Colonic mucosa (tissue), 4 donors: ENCODE measurements around the gene ZNF214. TPM values are rescaled to one million over a fixed set of nuclear protein-coding genes. Genes with fewer than 3 reads are reported as not detected.

Experiments
- DNase-seq: peaks from one replicate; pipeline ENCODE4 v3.0.0-alpha.2; 2020
- H3K27ac ChIP-seq: fragments of 200-600 bp; one replicate; pipeline ENCODE4 v1.8.0; 2021
- H3K27me3 ChIP-seq: fragments of 200-600 bp; one replicate; pipeline ENCODE4 v1.8.0; 2021
- H3K36me3 ChIP-seq: fragments of 200-600 bp; one replicate; pipeline ENCODE4 v1.8.0; 2021
- H3K4me1 ChIP-seq: fragments of 200-600 bp; one replicate; pipeline ENCODE4 v1.8.0; 2021; ENCODE audit warnings: mild to moderate bottlenecking
- H3K4me3 ChIP-seq: fragments of 200-600 bp; one replicate; pipeline ENCODE4 v1.8.0; 2021
- H3K9ac ChIP-seq, 2 donors: one replicate each; pipeline ENCODE4 v1.7.0; 2013; ENCODE audit warnings: control low read depth in 2 of 2, low read depth in 2 of 2, low read length in 2 of 2
- H3K9me3 ChIP-seq: fragments of 200-600 bp; one replicate; pipeline ENCODE4 v1.8.0; 2021
- CTCF ChIP-seq: fragments of 200-600 bp; IDR thresholded peaks from one replicate; pipeline ENCODE4 v1.8.0; 2022; ENCODE audit warnings: antibody characterized with exemption, mild to moderate bottlenecking
- intact Hi-C: fragments of 100-400 bp; cut with DNase I; formaldehyde crosslinking; loops from one replicate; pipeline ENCODE4 v1.14.1; 2022
- total RNA-seq, 2 donors: library from RNA; stranded (reverse); fragmentation: NEBNext Ultra II Directional in 1 of 2; extraction: Animal tissue kit (Norgen Biotek cat#: 25700) in 1 of 2; gene quantifications; one replicate each; pipeline ENCODE4 v1.2.1, GENCODE V29; 2021
- donor health status: healthy.
- donor health status: DM: no; HTN: no; CAD: no.
- donor health status: DM: no; HTN: no; CAD: no.

ZNF214 gene
- 1 to 10 TPM; 1.9 to 2.6 TPM for total RNA-seq

- no peak for TF ChIP-seq CTCF
- no peaks in the 10 kb centered on the region for H3K27me3 ChIP-seq
- H3K9me3 ChIP-seq, result no peaks in the 10 kb centered on the region
- peak within 1 kb of the TSS; percentile 47 for H3K27ac ChIP-seq
- DNase-seq, result peak; percentile 98
- H3K9ac ChIP-seq, result peak within 1 kb of the TSS; percentile 44 to 66
- H3K36me3 ChIP-seq, result no peaks in the 10 kb centered on the region
- intact Hi-C loops, result no loop called here
- H3K4me3 ChIP-seq, result peak within 1 kb of the TSS; percentile 64
- H3K4me1 ChIP-seq, result no peaks in the 10 kb centered on the region
These were observed at the start of gene ZNF214, which contains the start of gene NLRP14 for GRCh38 chr11:7020183-7020917. ZNF214 (minus strand) TSS chr11:7020346; CDS start chr11:7002835, 17,511 bp downstream. NLRP14 (plus strand) TSS chr11:7020479; CDS start chr11:7038587, 18,108 bp downstream.

GRCh38 chr11:7062534-7062933 is 42.4 kb upstream of the ZNF214 start:
- intact Hi-C loops, result no loop called here
- no peak overlapping the region for H3K9ac ChIP-seq
- no peaks in the 10 kb centered on the region for H3K4me1 ChIP-seq
- no peaks in the 10 kb centered on the region for H3K36me3 ChIP-seq
- TF ChIP-seq CTCF, result no peak
- H3K27me3 ChIP-seq, result no peaks in the 10 kb centered on the region
- no peak overlapping the region for H3K27ac ChIP-seq
- H3K4me3 ChIP-seq, result no peak overlapping the region
- no peak for DNase-seq
- no peaks in the 10 kb centered on the region for H3K9me3 ChIP-seq

- Histone ChIP-seq H3K36me3 (no peaks in the 10 kb centered on the region), H3K4me1 (no peaks in the 10 kb centered on the region), H3K27ac (no peak overlapping the region), H3K9ac (no peak overlapping the region), H3K9me3 (no peaks in the 10 kb centered on the region), H3K27me3 (no peaks in the 10 kb centered on the region), H3K4me3 (no peak overlapping the region)
- intact Hi-C loops, result no loop called here
- DNase-seq, result no peak
- no peak for TF ChIP-seq CTCF
These were observed 40.7 kb upstream of the ZNF214 start for GRCh38 chr11:7060868-7061267.

- intact Hi-C loops, result no loop called here
- no peak for TF ChIP-seq CTCF
- no peak for DNase-seq
- H3K4me1 ChIP-seq, result no peaks in the 10 kb centered on the region
- no peaks in the 10 kb centered on the region for H3K36me3 ChIP-seq
- no peaks in the 10 kb centered on the region for H3K27me3 ChIP-seq
- H3K4me3 ChIP-seq, result no peak overlapping the region
- H3K9me3 ChIP-seq, result no peaks in the 10 kb centered on the region
- H3K27ac ChIP-seq, result no peak overlapping the region
- no peak overlapping the region for H3K9ac ChIP-seq
These were observed 37.5 kb upstream of the ZNF214 start for GRCh38 chr11:7057641-7058040.

- no peak for DNase-seq
- Histone ChIP-seq H3K4me3 (no peak overlapping the region), H3K36me3 (no peaks in the 10 kb centered on the region), H3K27ac (no peak overlapping the region), H3K9ac (no peak overlapping the region), H3K4me1 (no peaks in the 10 kb centered on the region), H3K27me3 (no peaks in the 10 kb centered on the region), H3K9me3 (no peaks in the 10 kb centered on the region)
- TF ChIP-seq CTCF, result no peak
- intact Hi-C loops, result no loop called here
These were observed 36.8 kb upstream of the ZNF214 start for GRCh38 chr11:7056828-7057513.
